Panc1 (cell line): ENCODE results near the gene ADARB2. TPM values are rescaled to one million over a fixed set of nuclear protein-coding genes. Genes with fewer than 3 reads are reported as not detected.

Source experiments
- ATAC-seq: fragments of 200-7000 bp; cut with Tn5 transposase; 2 replicates; pipeline ENCODE4 v1.9.1; 2020; ENCODE audit warnings: mild to moderate bottlenecking, moderate library complexity
- BruUV-seq: library from RNA; stranded (reverse); fragments of 400-500 nt; replicated peaks from 2 replicates; lab custom pipeline; 2021; lab: Mats Ljungman, UMichigan
- CTCF ChIA-PET: fragments of 300-600 bp; sonication (Branson Sonifier 250); formaldehyde crosslinking; loops from one replicate; lab custom pipeline; 2022; ENCODE audit warnings: antibody characterized with exemption; lab: Charles Lee
- POLR2A ChIA-PET: fragments of 300-600 bp; sonication (Branson Sonifier 250); formaldehyde crosslinking; loops from one replicate; lab custom pipeline; 2022; ENCODE audit warnings: antibody characterized with exemption; lab: Charles Lee
- DNase-seq: peaks from one replicate; pipeline ENCODE4 v3.0.0-alpha.2; 2010; ENCODE audit warnings: low read depth, low spot score
- H3K27ac ChIP-seq: 2 replicates; pipeline ENCODE4 v1.5.1; 2011; ENCODE audit warnings: mild to moderate bottlenecking, low read length, inconsistent platforms
- H3K27me3 ChIP-seq: fragments of 200-500 bp; sonication (Bioruptor generic); 2 replicates; pipeline ENCODE4 v1.6.0; 2014; ENCODE audit warnings: low read length, inconsistent platforms; ENCODE audit not compliant: control insufficient read depth, insufficient read depth
- H3K36me3 ChIP-seq: fragments of 200-500 bp; sonication (Bioruptor generic); 2 replicates; pipeline ENCODE4 v1.5.1; 2014; ENCODE audit warnings: inconsistent platforms, mild to moderate bottlenecking, low read length, moderate library complexity; ENCODE audit not compliant: control insufficient read depth, insufficient read depth
- H3K4me1 ChIP-seq: 2 replicates; pipeline ENCODE4 v1.5.1; 2011; ENCODE audit warnings: inconsistent platforms, mild to moderate bottlenecking, low read length, moderate library complexity; ENCODE audit not compliant: control insufficient read depth, insufficient read depth
- H3K4me3 ChIP-seq, 2 experiments: 2 replicates each; pipeline ENCODE4 v1.5.1; 2011 to 2012; ENCODE audit warnings: low read depth in 2 of 2, low read length in 2 of 2, mild to moderate bottlenecking in 2 of 2, inconsistent platforms in 1 of 2, moderate library complexity in 1 of 2
- H3K9me3 ChIP-seq: fragments of 200-500 bp; sonication (Bioruptor generic); 2 replicates; pipeline ENCODE4 v1.5.1; 2014; ENCODE audit warnings: low read depth, mild to moderate bottlenecking, inconsistent platforms, low read length, moderate library complexity; ENCODE audit not compliant: control insufficient read depth, insufficient read depth
- POLR2AphosphoS5 ChIP-seq: IDR thresholded peaks from 2 replicates; pipeline ENCODE4 v1.6.1; 2012; ENCODE audit warnings: mild to moderate bottlenecking, low read depth, low read length, moderate library complexity
- SIN3A ChIP-seq: IDR thresholded peaks from 2 replicates; pipeline ENCODE4 v1.6.1; 2012; ENCODE audit warnings: low read depth, mild to moderate bottlenecking, low read length, moderate library complexity, borderline replicate concordance; ENCODE audit not compliant: insufficient read depth
- TCF7L2 ChIP-seq: IDR thresholded peaks from 2 replicates; pipeline ENCODE4 v1.6.1; 2011; ENCODE audit warnings: mild to moderate bottlenecking, low read depth, low read length, inconsistent platforms
- in situ Hi-C: cut with HindIII; loops from 2 replicates; pipeline ENCODE4 v1.10.0; 2016; ENCODE audit warnings: low sequenced_read_pairs, low pct_unique_long_range_greater_than_20kb
- intact Hi-C: fragments of 100-400 bp; cut with micrococcal nuclease; formaldehyde crosslinking; loops from one replicate; pipeline ENCODE4 v1.10.0; 2022; ENCODE audit not compliant: unreplicated experiment
- total RNA-seq: library from RNA; stranded (reverse); gene quantifications from one replicate; pipeline ENCODE4 v1.2.1, GENCODE V29; 2021; ENCODE audit not compliant: unreplicated experiment
- TF ChIP-seq, protein P1 (sequence below): fragments of 450-650 bp; IDR thresholded peaks from 2 replicates; pipeline ENCODE4 v1.5.1; 2017; ENCODE audit warnings: mild to moderate bottlenecking
- TF ChIP-seq, protein P2 (sequence below), 2 experiments: IDR thresholded peaks; 2 replicates each; pipeline ENCODE4 v1.6.1; 2011 to 2012; ENCODE audit warnings: low read depth in 2 of 2, control low read depth in 1 of 2, low read length in 1 of 2, mild to moderate bottlenecking in 1 of 2, moderate library complexity in 1 of 2; ENCODE audit not compliant: insufficient read depth in 1 of 2

Gene ADARB2
- total RNA-seq, 1 experiment from 2014 or later = 0.31 TPM

GRCh38 chr10:1394155-1394912, 343.0 kb downstream of the ADARB2 start:
- Histone ChIP-seq H3K4me3 (no peak overlapping the region), H3K9me3 (no peaks in the 10 kb centered on the region), H3K27ac (no peak overlapping the region), H3K36me3 (no peaks in the 10 kb centered on the region), H3K4me1 (no peaks in the 10 kb centered on the region), H3K27me3 (no peaks in the 10 kb centered on the region)
- CTCF ChIA-PET = no interaction called here
- POLR2A ChIA-PET = no interaction called here
- in situ Hi-C loops = no loop called here
- intact Hi-C loops = no loop called here
- BruUV-seq = no TSS peak
- TF ChIP-seq SIN3A (no peak), POLR2AphosphoS5 (no peak), TCF7L2 (no peak)
- TF ChIP-seq, protein P1, sequence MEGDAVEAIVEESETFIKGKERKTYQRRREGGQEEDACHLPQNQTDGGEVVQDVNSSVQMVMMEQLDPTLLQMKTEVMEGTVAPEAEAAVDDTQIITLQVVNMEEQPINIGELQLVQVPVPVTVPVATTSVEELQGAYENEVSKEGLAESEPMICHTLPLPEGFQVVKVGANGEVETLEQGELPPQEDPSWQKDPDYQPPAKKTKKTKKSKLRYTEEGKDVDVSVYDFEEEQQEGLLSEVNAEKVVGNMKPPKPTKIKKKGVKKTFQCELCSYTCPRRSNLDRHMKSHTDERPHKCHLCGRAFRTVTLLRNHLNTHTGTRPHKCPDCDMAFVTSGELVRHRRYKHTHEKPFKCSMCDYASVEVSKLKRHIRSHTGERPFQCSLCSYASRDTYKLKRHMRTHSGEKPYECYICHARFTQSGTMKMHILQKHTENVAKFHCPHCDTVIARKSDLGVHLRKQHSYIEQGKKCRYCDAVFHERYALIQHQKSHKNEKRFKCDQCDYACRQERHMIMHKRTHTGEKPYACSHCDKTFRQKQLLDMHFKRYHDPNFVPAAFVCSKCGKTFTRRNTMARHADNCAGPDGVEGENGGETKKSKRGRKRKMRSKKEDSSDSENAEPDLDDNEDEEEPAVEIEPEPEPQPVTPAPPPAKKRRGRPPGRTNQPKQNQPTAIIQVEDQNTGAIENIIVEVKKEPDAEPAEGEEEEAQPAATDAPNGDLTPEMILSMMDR = no peak
- TF ChIP-seq, protein P2, sequence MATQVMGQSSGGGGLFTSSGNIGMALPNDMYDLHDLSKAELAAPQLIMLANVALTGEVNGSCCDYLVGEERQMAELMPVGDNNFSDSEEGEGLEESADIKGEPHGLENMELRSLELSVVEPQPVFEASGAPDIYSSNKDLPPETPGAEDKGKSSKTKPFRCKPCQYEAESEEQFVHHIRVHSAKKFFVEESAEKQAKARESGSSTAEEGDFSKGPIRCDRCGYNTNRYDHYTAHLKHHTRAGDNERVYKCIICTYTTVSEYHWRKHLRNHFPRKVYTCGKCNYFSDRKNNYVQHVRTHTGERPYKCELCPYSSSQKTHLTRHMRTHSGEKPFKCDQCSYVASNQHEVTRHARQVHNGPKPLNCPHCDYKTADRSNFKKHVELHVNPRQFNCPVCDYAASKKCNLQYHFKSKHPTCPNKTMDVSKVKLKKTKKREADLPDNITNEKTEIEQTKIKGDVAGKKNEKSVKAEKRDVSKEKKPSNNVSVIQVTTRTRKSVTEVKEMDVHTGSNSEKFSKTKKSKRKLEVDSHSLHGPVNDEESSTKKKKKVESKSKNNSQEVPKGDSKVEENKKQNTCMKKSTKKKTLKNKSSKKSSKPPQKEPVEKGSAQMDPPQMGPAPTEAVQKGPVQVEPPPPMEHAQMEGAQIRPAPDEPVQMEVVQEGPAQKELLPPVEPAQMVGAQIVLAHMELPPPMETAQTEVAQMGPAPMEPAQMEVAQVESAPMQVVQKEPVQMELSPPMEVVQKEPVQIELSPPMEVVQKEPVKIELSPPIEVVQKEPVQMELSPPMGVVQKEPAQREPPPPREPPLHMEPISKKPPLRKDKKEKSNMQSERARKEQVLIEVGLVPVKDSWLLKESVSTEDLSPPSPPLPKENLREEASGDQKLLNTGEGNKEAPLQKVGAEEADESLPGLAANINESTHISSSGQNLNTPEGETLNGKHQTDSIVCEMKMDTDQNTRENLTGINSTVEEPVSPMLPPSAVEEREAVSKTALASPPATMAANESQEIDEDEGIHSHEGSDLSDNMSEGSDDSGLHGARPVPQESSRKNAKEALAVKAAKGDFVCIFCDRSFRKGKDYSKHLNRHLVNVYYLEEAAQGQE (IDR thresholded peaks at IDR 0.05; ENCODE audit: insufficient read depth in 1 of 2, low read depth in 2 of 2, low read length in 1 of 2) = no peak
- DNase-seq (no peak), ATAC-seq (no peak)

GRCh38 chr10:1393481-1393880, 343.8 kb downstream of the ADARB2 start:
- no peak for ATAC-seq
- no peak overlapping the region for H3K27ac ChIP-seq
- POLR2A ChIA-PET = no interaction called here
- in situ Hi-C loops = no loop called here
- no peaks in the 10 kb centered on the region for H3K36me3 ChIP-seq
- TF ChIP-seq TCF7L2 (no peak), POLR2AphosphoS5 (no peak), SIN3A (no peak)
- TF ChIP-seq, protein P1 = no peak
- TF ChIP-seq, protein P2 (IDR thresholded peaks at IDR 0.05; ENCODE audit: insufficient read depth in 1 of 2, low read depth in 2 of 2, low read length in 1 of 2) = no peak
- no peaks in the 10 kb centered on the region for H3K27me3 ChIP-seq
- no peaks in the 10 kb centered on the region for H3K9me3 ChIP-seq
- no TSS peak for BruUV-seq
- CTCF ChIA-PET = no interaction called here
- H3K4me3 ChIP-seq = no peak overlapping the region
- no peaks in the 10 kb centered on the region for H3K4me1 ChIP-seq
- intact Hi-C loops = no loop called here
- DNase-seq = no peak
